Measurements from ENCODE around the gene MZB1.
"Not testable (repeated sequence)": the region's sequence is repeated elsewhere in the genome, so short reads cannot be mapped to it uniquely, and the experiment has no call there.

MZB1 gene

DNA sequence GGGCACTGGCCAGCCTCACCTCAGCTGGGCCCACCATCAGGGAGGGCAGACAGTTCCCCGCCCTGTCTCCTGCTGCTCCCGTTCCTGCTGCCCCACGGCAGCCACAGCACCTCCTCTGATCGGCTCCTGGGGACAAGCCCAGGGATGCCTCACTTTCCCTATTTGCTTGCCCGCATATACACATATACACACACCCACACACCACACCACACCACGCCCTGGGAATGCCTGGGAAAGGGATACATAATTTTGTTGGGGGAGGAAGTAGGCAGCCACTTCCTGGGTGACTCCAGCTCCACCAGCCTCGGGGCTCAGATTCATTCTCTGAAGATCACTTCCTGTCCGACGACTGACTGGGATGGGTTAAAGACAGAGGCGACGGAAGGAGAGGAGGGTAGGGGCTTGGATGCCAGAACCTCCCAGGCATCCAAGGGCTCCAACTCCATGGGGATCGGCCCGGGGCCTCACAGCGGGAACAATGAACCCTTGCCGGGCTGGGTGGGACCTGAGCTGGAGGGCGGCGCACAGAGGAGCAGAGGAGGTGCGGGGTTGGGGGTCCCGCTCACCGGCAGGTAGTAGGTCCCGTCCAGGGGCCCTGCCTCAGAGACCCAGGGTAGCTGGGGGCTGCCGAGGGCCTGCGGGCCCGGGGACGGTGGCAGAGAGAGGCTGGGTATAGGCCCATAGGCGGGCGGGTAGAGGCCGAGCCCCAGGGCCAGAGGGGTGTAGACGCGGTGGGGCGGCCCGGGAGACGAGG lies 2.0 kb upstream of the MZB1 start:
- DNase-seq = no peak

DNA sequence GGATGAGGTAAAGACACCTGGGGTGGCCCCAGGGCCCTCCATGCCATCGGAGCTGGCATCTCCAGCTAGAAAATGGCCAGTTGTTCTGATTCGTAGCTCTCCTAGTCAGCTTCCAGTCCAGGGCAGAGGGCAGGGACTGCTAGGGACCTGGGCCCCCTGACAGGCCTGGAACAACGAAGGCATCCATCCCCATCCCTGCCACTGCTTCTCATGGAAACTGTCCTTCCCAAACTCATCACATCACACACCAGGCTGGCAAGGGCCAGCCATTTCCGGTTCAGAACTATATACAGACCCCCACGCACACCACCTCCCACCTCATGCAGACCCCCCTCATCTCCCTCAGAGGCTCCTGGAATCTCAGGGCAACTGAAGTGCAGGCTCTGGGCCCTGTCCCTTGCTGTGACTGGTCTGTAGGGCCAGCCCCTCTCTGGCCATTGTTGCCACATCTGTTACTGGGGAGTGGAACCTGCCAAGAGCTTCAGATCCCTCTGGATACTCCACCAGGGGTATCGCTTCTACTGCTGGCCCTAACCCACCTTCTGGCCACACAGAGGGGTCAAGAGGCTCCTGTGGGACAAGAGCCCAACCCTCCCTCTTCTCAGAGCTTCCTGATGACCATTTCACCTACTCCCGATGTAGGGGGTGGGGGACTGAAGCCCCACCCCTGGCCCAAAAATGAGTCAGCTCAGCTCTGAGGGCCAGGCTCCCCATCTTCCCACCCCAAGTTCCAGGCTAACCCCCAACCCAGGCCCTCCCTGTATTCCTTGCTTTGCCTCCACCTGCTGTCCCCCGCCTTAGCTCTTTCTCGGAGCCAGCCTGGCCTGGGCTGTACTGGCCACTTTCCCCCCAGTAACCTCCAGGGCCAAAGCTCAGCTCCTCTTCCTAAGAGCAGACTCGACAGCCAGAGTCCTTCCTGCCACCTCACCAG lies 1.2 kb upstream of the MZB1 start:
- no peak for DNase-seq

DNA sequence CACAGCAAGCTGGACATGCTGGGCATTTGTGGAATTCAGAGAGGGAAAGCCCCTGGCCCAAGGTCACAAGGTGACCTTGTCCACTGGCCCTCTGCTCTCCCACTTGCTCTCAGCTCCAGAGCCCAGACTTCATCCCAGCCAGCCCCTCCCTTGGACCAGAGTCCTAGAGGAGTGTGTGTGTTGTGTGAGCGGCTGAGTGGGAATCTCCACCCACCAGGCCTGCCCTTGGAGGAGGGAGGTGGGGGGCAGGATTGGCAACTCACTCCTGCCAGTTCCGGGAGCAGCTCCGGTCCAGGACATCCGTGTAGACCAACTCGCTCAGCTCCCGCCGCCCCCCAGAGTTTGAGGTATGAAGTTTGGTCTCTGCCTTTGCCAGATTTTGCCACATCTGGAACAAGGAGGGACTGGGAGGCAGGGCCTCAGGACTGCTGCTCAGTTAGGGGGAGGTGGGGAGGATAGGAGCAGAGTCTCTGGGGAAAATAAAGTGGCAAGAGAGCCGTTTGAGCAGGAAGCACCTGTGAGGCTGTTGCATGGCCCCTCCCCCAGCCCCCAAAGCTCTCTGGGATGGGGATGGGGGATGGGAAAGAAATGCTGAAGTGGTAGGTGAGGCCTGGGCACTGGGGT lies 1.4 kb downstream of the MZB1 start:
- no peak for DNase-seq

DNA sequence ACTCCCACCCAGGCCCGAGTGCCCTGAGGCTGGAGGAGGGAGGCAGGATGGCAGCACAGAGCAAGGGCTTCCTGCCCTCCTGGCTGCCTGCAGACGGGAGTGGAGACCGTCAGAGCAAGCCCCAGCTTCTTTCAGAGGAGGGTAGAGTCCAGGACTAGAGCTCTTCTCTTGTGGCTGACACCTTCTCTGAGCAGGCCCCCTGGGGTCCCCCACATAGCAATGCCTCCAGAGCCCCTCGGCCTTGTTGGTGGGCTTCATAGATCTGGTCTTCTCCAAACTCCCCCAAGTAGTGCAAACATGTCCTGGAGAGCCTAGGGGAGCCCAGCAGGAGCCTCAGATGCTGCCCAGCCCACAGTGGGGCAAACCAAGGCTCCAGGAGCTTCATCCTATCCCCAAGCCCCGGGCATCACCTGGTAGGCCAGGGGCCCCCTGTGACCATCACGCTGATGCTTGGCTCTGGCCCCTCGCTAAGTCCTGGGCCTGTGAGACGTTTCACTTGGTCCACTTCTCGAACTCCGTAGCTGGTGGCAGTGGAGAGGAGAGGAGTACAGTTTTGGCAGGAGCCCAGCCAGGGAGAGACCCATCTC lies 2.0 kb downstream of the MZB1 start:
- no peak for DNase-seq

DNA sequence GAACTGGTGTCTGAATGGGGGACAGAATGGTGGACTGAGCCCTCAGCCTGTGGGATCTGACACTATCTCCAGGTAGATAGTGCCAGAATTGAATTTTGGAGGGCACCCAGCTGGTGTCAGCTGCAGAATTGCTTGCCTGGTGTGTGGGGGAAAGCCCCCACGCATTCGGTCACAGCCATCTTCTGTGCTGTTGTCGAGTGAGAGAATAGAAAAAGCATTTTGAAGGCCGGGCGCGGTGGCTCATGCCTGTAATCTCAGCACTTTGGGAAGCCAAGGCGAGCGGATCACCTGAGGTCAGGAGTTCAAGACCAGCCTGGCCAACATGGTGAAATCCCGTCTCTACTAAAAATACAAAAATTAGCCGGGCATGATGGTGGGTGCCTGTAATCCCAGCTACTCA lies 2.8 kb downstream of the MZB1 start:
- not testable (repeated sequence) for DNase-seq

DNA sequence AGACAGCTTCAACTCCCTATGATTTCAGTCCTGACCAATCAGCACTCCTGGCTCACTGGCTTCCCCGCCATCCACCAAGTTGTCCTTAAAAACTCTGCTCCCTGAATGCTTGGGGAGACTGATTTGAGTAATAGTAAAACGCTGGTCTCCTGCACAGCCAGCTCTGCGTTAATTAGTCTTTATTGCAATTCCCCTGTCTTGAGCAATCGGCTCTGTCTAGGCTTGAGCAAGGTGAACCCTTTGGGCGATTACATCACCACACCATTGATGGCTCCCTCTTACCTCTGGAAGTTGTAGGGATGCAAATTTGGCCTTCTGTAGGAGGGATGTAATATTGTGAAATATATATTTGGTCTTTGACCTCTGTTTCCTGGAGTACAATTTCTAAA lies 3.7 kb downstream of the MZB1 start:
- DNase-seq = no peak

DNA sequence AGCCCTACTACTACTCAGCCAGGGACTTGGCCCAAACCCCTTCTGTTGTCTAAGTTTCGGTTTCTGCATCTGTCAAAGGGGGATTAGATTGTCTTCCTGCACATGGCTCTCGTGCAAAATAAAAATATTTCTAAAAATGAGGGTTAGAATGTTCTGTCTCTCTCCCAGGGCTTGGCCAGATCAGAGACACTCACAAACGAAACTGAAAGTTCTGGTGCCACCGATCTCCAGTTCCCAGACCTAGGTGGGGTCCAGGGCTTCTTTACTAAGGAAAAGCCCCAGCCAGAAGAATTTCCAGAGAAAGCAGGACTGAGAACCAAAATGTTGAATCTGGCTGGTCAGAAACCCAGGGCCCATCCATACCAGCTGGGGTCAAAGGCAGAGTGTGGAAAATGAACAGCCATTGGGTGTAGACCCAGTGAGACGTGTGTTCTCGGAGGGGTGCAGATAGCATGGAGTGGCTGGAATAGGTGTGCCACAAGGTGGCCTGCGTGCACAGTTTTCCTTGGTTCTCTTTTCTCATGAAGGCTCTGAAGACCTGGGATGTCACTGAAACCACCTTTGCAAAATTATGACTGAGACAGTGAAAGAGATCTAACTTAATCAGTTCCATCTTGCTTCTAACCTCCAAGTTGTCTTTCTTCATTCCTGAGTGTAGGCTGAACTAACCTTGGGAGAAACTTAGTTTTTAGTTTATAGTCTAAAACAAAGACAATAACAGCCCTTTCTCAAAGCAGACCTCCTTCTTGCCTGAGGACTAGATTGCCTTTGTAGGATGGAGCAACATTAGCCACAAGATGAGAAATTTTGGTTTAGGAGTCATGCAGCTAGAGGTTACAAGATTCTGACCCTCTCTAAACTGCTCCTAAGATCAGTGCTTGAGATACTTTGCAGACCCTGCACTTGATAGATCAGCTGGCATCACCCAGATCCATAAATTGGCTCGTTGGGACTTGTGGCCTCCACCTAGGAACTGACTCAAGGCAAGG lies 4.4 kb downstream of the MZB1 start:
- DNase-seq = no peak

DNA sequence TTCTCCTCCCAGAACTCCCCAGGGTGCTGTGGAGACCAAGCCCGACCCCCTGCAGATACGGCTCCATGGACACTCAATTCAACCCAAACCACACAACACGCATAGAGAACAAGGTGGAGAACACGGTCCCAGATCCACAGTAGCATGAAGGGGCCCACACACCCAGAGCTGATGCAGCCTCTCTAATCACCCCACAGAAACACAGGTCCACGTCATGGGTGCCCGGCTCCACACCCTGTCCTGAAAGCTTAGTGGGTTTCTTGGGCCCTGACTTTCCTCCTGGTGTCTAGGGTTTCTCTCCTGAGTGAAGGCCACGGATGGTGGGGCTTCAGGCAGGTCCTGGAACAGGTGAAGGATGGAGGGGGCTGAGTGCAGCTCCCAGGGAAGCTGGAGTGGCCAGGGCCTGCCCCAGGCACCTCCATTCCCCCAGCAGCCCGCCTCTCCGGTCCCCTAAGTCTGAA lies 5.1 kb downstream of the MZB1 start:
- no peak for DNase-seq

DNA sequence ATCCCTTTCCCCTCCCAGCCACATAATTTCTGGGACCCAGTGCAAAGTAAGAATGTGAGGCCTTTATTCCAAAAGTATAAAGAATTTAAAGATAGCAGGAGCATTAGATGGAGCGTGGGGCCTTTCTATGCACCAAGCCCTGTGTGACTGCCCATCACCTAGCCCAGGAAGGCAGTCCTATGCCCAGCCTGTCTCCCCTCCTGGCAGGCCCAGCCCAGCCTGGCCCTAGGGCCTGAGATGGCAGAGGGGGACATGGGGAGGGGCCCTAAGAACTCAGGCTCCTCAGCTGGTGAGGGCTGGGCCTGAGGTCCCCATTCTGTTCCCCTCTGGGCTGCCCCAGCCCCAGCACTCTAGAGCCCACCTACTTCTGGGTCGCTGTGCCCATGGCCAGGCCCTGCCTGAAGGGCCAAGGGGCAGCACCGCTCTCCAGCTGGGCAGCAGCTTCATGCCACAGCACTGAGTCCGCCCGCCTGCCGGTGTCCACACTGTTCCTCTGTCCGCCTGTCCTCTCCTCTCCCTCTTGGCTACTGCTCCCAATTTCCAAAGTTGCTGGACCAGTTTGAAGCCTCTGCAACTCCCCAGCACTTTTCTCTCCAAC lies 5.6 kb downstream of the MZB1 start:
- DNase-seq = no peak

DNA sequence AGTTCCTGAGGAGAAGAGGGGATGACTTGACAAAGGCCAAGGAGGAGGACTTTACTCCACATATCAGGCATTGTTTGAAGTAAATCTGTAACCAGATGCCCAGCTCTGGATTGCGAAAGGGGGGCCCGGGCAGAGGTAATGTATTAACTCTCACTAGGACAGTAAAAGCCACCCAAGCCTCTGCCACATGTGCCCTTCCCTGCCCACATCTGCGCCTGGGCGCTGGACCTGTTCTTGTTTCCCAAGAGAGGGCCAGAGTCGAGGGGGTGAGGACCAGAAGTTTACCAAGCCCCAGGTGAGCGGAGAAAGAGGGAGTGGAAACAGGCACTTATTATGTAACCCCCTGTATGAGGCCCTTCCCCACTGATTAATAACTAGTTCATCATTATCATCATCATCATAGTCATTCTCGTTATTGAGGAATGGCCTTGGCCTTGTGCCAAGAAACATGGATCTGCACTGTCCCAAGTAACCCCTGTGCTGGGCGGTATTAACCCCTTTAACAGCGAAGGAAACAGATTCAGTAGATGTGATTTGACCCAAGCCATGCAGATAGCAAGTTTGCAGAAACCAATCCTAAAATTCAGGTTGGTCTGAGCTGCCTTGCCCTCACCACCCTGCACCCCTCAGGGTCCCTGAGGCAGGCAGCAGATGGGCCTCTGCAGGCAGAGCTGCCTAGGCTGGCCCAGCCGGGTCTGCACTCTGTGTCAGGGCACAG lies 6.3 kb downstream of the MZB1 start, which contains the start of gene SLC23A1:
Gene SLC23A1 (minus strand): TSS at position 23 of the 718 bp plus-strand sequence. CDS start 44 bp downstream, outside the sequence.
- no peak for DNase-seq

DNA sequence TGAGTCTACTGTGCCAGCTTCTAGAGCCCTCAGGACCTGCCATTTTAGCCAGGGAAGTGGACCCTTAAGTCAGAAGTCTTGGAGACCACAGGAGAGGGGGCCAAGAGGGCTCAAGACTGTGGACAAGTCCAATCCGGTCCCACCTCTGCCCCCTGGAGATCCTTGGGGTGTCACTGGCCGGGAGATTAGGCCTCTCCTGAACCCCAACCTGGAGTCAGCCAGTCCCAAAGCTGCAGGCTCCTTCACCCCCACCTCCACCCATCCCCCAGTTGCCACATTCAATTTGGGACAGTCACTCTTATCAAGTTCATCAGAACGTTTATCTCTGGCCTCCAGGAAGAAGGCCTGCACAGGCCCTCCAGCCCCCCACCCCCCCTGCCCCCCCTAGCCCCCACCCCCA lies 6.9 kb downstream of the MZB1 start:
- DNase-seq = no peak

DNA sequence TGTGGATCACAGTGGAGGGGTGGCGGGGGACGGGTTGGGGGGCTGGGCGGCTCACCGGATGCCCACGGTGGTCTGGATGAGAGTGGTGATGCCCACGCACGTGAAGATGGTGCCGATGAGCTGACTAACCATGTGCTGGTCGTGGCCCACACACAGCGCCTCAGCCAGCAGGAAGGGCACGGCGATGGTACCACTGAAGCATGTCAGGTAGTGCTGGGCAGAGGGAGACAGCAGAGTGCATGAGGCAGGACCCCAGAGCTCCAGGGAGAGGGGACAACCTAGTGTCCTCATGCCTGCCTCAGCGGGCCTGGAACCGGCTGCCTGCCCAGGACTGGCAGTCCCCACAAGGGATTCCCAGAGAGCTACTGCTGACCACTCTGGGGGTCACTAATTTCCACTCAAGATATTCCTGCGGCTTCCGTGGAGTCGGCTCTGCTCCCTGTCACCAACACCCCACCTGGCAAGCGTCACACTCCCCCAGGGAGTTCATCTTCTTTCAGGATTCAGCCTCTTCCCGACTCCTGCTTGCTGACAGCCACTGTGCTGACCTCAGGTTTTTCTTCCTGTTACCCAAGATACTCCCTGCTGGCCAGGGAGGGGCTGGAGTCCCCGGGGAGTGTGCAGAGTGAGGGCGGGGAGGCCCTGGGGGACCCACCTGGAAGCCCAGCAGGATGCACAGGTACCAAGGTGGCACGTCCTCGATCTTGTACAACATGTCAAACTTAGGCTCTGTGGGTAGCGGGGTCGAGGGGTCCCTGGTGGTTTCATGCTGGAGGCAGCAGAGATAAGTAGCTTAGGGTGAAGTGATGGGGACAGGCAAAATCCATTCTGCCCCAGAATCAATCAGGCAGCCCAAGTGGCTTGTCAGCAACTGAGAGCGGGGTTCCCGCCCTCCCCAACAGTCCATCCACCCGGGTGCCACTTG lies 7.6 kb downstream of the MZB1 start:
- no peak for DNase-seq

DNA sequence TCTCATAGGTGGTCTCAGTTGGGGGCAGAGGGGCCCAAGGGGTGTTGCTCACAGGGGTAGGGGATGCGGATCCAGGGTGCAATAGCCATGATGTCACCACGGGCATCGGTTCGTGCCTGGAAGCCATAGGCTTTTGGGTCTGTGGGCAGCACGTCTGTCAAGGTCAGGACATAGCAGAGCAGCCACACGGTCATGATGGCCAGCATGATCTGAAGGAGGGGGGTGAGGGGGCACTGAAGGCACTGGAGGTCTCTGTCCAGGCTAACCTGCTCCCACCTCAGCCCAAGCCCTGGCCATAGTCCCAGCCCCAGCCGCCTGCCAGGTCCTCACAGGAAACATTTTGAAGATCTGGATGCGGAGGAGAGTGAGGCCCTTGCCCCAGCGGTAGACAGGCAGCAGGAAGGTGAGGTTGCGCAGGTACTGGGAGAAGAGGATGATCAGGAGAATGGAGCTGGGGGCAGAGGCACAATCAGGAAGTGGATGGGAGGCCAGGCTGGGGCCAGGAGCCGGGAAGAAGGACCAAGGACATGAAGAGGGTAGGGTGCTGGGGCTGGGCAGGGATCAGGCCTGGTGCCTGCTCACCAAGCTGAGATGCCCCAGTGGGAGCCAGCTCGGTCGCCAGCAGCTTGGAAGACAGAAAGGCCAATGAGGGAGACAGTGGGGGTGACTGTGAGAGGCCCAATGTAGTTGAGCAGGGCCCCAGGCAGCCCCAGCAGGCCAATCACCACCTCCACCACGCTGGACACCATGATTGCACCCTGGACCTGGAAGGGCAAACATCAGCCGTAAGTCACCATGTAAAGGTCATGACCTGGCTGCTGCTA lies 9.9 kb downstream of the MZB1 start:
- no peak for DNase-seq

DNA sequence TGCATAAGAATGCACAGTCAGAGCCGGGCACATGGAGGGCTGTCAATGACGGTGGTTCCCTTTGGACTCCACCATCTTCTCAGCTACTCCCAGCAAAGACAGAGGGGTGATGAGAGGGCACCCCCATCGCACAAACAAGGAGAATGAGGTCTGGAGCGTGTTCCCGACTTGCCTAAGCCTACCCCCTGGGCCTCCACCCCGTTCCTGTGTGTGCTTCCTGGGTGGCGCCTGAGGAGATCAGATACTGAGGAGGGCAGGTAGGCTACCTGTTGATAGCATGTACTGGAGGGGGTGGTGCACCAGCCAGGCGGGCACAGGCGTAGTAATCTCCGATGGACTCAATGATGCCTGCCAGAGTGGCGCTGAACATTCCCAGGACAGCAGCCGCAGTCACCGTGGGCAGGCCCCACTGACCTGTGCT lies 10.8 kb downstream of the MZB1 start:
- no peak for DNase-seq

DNA sequence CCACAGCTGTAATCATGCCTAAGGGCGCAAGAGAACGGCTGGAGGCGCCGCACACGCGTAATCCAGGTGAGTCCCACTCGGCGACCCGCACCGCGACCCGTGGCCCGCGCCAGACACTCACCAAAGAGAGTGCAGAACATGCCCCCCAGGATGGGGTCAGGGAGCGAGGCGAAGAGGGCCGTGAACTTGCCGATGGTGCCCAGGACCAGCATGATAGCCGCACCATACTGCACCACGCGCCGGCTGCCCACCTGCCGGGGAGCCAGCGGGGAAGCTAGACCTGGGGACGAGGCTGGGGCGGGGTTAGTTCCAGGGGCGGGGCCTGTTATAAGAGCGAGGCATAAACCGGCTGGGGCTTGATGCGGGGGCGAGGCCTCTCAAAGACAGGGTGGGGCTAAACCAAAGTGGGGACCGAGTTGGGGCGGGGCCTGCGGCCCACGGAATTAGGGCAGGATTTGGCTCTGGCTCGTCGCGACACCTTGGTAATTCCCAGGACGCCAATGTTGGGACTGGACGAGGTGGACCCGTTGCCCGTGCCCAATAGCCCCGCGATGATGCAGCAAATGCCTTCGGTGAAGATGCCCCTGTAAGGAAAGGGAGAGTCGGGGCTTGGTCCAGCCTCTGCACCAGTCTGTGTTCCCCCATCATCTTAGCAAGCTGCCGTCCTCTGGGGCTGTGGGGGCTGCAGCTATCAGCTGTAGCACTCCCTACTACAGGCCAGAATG lies 11.4 kb downstream of the MZB1 start:
- DNase-seq = no peak

DNA sequence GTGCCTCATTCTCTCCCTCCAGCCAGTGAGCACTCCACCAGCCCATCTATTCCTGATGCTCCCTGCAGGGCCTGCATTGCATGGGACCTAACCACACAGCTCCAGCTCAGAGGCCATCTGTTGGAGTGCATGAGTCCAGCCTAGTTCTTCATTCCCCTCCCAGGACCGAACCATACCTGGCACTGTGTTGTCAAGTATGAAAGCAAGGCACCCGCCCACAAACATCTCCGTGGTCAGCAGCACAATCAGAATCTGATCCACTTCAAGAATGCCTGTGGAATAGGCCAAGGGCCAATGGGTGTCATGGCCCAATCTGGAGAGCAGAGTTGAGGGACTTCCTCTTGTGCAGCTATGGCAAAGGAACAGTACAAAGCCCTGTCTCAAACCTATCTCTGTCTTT lies 12.5 kb downstream of the MZB1 start:
- no peak for DNase-seq

DNA sequence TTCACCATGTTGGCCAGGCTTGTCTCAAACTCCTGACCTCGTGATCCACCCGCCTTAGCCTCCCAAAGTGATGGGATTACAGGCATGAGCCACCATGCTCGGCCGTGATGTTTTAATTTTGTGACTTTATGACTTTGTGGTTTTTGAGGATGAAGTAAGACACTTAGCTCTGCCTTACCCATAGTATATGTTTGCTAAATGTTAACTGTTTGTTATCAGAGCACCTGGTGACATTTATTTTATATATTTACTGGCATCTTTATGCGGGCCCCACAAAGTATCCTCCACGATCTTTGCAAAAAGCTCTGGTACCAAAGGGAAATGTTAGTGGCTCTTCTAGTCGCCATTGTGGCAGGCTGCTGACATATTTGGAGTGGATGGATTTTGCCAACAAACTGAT lies 13.3 kb downstream of the MZB1 start:
- no peak for DNase-seq

DNA sequence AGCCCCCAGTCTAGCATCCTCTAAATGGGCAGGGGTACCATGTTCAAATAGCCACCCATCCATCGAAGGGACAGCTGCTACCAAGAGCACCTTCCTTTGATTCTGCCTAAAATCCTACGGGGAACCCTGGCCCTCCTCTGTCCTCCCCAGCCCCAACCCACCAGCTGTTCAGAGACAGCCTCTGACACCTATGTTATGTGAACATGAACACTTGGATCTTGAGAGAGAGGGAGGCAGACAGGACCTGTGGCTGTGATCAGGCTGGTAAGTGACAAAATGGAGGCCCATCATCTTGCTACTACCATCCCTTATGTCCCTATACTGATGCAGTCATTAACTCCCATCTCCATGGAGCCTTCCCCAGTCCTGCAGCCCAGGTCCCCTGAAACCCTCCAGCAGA lies 14.8 kb downstream of the MZB1 start:
- no peak for DNase-seq
